ENCODE measurements around the gene CCL7. TPM values are rescaled to one million over a fixed set of nuclear protein-coding genes. Genes with fewer than 3 reads are reported as not detected.
A peak's percentile ranks its signal among the peaks of the same experiment; 100 is the strongest.

Gene CCL7
- total RNA-seq, 1 experiment from 2014 or later, result 0.31 TPM

DNA sequence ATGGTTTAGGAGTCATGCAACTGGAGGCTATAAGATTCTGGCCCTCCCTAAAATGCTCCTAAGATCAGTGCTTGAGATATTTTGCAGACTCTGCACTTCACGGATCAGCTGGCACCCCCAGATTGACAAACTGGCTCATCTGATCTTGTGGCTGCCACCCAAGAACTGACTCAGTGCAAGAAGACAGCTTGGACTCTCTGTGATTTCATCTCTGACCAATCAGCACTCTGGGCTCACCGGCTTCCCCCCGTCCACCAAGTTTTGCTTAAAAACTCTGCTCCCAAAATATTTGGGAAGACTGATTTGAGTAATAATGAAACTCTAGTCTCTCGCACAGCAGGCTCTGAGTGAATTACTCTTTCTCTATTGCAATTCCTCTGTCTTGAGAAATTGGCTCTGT, 41.2 kb upstream of the CCL7 start:
- Histone ChIP-seq H3K27me3 (ENCODE audit: control insufficient read depth, insufficient read depth, low read length) (no peaks in the 10 kb centered on the region), H3K27ac (ENCODE audit: low read length) (no peak overlapping the region), H3K4me3 (ENCODE audit: low read depth in 2 of 2, low read length in 2 of 2) (no peak overlapping the region), H3K9me3 (ENCODE audit: control insufficient read depth, insufficient read depth, low read depth, low read length) (no peaks in the 10 kb centered on the region), H3K36me3 (ENCODE audit: control insufficient read depth, insufficient read depth, low read length) (no peaks in the 10 kb centered on the region), H3K4me1 (ENCODE audit: control insufficient read depth, insufficient read depth, low read length) (peaks cover 2% of the 10 kb centered on the region; the same call in 1 of the 2 replicates)
- ChIA-PET CTCF (no interaction called here), POLR2A (no interaction called here)
- no peak for TF ChIP-seq POLR2AphosphoS5 (IDR thresholded peaks at IDR 0.05; ENCODE audit: low read depth, low read length)
- TF ChIP-seq TCF7L2 (IDR thresholded peaks at IDR 0.05; ENCODE audit: low read depth, low read length), result no peak
- TF ChIP-seq SIN3A (IDR thresholded peaks at IDR 0.05; ENCODE audit: borderline replicate concordance, insufficient read depth, low read depth, low read length), result no peak
- intact Hi-C loops (cut with micrococcal nuclease; ENCODE audit: unreplicated experiment), result no loop called here
- BruUV-seq (replicated peaks), result no TSS peak
- no peak for ATAC-seq
- DNase-seq (ENCODE audit: low read depth, low spot score), result no peak
- in situ Hi-C loops (cut with HindIII; ENCODE audit: low pct_unique_long_range_greater_than_20kb, low sequenced_read_pairs), result no loop called here

DNA sequence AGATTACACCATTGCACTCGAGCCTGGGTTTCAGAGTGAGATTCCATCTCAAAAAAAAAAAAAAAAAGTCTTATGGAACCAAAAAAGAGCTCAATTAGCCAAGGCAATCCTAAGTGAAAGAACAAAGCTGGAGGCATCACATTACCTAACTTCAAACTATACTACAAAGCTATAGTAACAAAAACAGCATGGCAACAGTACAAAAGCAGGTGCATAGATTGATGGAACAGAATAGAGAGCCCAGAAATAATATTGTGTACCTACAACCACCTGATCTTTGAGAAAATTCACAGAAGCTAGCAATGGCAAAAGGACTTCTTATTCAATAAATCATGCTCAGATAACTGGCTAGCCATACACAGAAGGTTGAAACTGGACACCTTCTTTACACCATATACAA, 39.7 kb upstream of the CCL7 start:
- in situ Hi-C loops (cut with HindIII; ENCODE audit: low pct_unique_long_range_greater_than_20kb, low sequenced_read_pairs) (no loop called here), intact Hi-C loops (cut with micrococcal nuclease; ENCODE audit: unreplicated experiment) (no loop called here)
- DNase-seq (ENCODE audit: low read depth, low spot score) (no peak), ATAC-seq (no peak)
- Histone ChIP-seq H3K27ac (ENCODE audit: low read length) (no peak overlapping the region), H3K9me3 (ENCODE audit: control insufficient read depth, insufficient read depth, low read depth, low read length) (no peaks in the 10 kb centered on the region), H3K36me3 (ENCODE audit: control insufficient read depth, insufficient read depth, low read length) (no peaks in the 10 kb centered on the region), H3K27me3 (ENCODE audit: control insufficient read depth, insufficient read depth, low read length) (no peaks in the 10 kb centered on the region), H3K4me3 (ENCODE audit: low read depth in 2 of 2, low read length in 2 of 2) (no peak overlapping the region), H3K4me1 (ENCODE audit: control insufficient read depth, insufficient read depth, low read length) (peaks cover 15% of the 10 kb centered on the region)
- ChIA-PET CTCF (interaction anchor here (0.6 kb wide), 1 partner anchor 1475 kb away, joined by 3 read pairs; no protein-coding TSS in a partner anchor), POLR2A (no interaction called here)
- BruUV-seq (replicated peaks), result no TSS peak
- no peak for TF ChIP-seq SIN3A (IDR thresholded peaks at IDR 0.05; ENCODE audit: borderline replicate concordance, insufficient read depth, low read depth, low read length)
- TF ChIP-seq TCF7L2 (IDR thresholded peaks at IDR 0.05; ENCODE audit: low read depth, low read length), result no peak
- TF ChIP-seq, protein P1, sequence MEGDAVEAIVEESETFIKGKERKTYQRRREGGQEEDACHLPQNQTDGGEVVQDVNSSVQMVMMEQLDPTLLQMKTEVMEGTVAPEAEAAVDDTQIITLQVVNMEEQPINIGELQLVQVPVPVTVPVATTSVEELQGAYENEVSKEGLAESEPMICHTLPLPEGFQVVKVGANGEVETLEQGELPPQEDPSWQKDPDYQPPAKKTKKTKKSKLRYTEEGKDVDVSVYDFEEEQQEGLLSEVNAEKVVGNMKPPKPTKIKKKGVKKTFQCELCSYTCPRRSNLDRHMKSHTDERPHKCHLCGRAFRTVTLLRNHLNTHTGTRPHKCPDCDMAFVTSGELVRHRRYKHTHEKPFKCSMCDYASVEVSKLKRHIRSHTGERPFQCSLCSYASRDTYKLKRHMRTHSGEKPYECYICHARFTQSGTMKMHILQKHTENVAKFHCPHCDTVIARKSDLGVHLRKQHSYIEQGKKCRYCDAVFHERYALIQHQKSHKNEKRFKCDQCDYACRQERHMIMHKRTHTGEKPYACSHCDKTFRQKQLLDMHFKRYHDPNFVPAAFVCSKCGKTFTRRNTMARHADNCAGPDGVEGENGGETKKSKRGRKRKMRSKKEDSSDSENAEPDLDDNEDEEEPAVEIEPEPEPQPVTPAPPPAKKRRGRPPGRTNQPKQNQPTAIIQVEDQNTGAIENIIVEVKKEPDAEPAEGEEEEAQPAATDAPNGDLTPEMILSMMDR (IDR thresholded peaks at IDR 0.05), result no peak
- TF ChIP-seq, protein P2, sequence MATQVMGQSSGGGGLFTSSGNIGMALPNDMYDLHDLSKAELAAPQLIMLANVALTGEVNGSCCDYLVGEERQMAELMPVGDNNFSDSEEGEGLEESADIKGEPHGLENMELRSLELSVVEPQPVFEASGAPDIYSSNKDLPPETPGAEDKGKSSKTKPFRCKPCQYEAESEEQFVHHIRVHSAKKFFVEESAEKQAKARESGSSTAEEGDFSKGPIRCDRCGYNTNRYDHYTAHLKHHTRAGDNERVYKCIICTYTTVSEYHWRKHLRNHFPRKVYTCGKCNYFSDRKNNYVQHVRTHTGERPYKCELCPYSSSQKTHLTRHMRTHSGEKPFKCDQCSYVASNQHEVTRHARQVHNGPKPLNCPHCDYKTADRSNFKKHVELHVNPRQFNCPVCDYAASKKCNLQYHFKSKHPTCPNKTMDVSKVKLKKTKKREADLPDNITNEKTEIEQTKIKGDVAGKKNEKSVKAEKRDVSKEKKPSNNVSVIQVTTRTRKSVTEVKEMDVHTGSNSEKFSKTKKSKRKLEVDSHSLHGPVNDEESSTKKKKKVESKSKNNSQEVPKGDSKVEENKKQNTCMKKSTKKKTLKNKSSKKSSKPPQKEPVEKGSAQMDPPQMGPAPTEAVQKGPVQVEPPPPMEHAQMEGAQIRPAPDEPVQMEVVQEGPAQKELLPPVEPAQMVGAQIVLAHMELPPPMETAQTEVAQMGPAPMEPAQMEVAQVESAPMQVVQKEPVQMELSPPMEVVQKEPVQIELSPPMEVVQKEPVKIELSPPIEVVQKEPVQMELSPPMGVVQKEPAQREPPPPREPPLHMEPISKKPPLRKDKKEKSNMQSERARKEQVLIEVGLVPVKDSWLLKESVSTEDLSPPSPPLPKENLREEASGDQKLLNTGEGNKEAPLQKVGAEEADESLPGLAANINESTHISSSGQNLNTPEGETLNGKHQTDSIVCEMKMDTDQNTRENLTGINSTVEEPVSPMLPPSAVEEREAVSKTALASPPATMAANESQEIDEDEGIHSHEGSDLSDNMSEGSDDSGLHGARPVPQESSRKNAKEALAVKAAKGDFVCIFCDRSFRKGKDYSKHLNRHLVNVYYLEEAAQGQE (IDR thresholded peaks at IDR 0.05; ENCODE audit: insufficient read depth in 1 of 2, low read depth in 2 of 2, low read length in 1 of 2), result no peak
- TF ChIP-seq POLR2AphosphoS5 (IDR thresholded peaks at IDR 0.05; ENCODE audit: low read depth, low read length), result no peak

DNA sequence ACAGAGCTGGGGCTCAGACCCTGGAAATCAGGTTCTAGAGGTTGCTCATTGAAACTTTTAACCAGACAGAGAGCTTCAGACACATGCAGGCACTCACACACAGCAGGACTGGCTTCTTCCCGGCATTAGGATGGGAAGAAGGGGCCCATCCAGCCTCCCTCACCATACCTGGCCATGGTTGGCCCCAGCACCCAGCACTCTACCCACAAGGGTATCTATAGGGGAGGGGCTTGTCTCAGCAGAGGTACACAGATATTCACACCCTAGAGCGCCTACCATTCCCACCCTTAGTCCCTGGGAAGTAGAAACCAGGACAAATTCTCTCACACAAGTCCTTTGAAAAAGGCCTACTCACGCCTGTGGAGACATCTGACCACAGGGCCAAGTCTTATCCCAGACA, 35.4 kb upstream of the CCL7 start:
- no peak overlapping the region for H3K4me3 ChIP-seq (ENCODE audit: low read depth in 2 of 2, low read length in 2 of 2)
- no peaks in the 10 kb centered on the region for H3K36me3 ChIP-seq (ENCODE audit: control insufficient read depth, insufficient read depth, low read length)
- no peak for ATAC-seq
- intact Hi-C loops (cut with micrococcal nuclease; ENCODE audit: unreplicated experiment) (no loop called here), in situ Hi-C loops (cut with HindIII; ENCODE audit: low pct_unique_long_range_greater_than_20kb, low sequenced_read_pairs) (no loop called here)
- ChIA-PET CTCF (interaction anchor here (0.6 kb wide), 1 partner anchor 92 kb away, joined by 3 read pairs; no protein-coding TSS in a partner anchor), POLR2A (no interaction called here)
- TF ChIP-seq, protein P1 (IDR thresholded peaks at IDR 0.05), result no peak
- TF ChIP-seq SIN3A (IDR thresholded peaks at IDR 0.05; ENCODE audit: borderline replicate concordance, insufficient read depth, low read depth, low read length) (no peak), POLR2AphosphoS5 (IDR thresholded peaks at IDR 0.05; ENCODE audit: low read depth, low read length) (no peak), TCF7L2 (IDR thresholded peaks at IDR 0.05; ENCODE audit: low read depth, low read length) (no peak)
- TF ChIP-seq, protein P2 (IDR thresholded peaks at IDR 0.05; ENCODE audit: insufficient read depth in 1 of 2, low read depth in 2 of 2, low read length in 1 of 2), result no peak
- peak overlapping the region; percentile 75 for H3K27ac ChIP-seq (ENCODE audit: low read length)
- no peak for DNase-seq (ENCODE audit: low read depth, low spot score)
- H3K27me3 ChIP-seq (ENCODE audit: control insufficient read depth, insufficient read depth, low read length), result no peaks in the 10 kb centered on the region
- H3K4me1 ChIP-seq (ENCODE audit: control insufficient read depth, insufficient read depth, low read length), result peaks cover 33% of the 10 kb centered on the region
- H3K9me3 ChIP-seq (ENCODE audit: control insufficient read depth, insufficient read depth, low read depth, low read length), result no peaks in the 10 kb centered on the region
- no TSS peak for BruUV-seq (replicated peaks)
